ENCODE results near the gene RABIF.

DNA sequence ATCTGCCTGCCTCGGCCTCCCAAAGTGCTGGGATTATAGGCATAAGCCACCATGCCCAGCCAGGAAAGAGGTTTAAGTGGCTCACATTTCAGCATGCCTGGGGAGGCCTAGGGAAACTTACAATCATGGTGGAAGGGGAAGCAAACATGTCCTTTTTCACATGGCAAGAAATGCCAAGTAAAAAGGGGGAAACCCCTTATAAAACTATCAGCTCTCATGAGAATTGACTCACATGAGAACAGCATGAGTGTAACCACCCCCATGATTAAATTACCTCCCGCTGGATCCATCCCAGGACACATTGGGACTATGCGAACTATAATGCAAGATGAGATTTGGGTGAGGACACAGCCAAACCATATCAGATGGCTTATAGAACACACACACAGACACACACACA, 46.9 kb upstream of the RABIF start:
- TF ChIP-seq, protein P1, sequence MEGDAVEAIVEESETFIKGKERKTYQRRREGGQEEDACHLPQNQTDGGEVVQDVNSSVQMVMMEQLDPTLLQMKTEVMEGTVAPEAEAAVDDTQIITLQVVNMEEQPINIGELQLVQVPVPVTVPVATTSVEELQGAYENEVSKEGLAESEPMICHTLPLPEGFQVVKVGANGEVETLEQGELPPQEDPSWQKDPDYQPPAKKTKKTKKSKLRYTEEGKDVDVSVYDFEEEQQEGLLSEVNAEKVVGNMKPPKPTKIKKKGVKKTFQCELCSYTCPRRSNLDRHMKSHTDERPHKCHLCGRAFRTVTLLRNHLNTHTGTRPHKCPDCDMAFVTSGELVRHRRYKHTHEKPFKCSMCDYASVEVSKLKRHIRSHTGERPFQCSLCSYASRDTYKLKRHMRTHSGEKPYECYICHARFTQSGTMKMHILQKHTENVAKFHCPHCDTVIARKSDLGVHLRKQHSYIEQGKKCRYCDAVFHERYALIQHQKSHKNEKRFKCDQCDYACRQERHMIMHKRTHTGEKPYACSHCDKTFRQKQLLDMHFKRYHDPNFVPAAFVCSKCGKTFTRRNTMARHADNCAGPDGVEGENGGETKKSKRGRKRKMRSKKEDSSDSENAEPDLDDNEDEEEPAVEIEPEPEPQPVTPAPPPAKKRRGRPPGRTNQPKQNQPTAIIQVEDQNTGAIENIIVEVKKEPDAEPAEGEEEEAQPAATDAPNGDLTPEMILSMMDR (IDR thresholded peaks at IDR 0.05): no peak
- no peak for TF ChIP-seq EZH2 (IDR thresholded peaks at IDR 0.05; ENCODE audit: borderline replicate concordance, insufficient read depth, low read depth, low read length, poor library complexity, severe bottlenecking)

All from B cell (primary cell).